22Rv1 (cell line): Measurements from ENCODE around the gene HAPLN1.

Source experiments
- ZFX ChIP-seq: fragments of 450-650 bp; IDR thresholded peaks from 2 replicates; pipeline ENCODE4 v1.6.1; 2017; ENCODE audit warnings: antibody characterized with exemption, borderline replicate concordance
- TF ChIP-seq, protein P1 (sequence below): fragments of 450-650 bp; IDR thresholded peaks from 2 replicates; pipeline ENCODE4 v1.5.1; 2017; ENCODE audit warnings: mild to moderate bottlenecking

DNA sequence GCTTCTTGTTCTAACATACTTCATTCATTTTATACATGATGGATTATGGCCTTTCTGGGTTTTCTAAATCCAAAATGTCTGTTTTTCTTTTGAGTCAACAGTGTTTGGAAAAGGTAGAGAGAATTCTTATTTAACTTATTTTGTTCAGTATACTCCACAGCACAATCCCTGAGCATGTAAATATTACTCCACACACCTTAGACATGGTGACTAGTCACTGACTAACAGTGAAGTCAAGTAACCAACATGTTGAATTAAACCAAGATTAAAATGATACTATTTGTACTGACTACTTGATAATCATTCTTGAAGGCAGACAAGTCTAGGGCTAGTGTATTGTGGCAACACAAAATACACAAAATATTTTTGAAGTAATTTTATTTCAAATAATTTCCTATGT, 55.0 kb downstream of the HAPLN1 start:
- TF ChIP-seq, protein P1, sequence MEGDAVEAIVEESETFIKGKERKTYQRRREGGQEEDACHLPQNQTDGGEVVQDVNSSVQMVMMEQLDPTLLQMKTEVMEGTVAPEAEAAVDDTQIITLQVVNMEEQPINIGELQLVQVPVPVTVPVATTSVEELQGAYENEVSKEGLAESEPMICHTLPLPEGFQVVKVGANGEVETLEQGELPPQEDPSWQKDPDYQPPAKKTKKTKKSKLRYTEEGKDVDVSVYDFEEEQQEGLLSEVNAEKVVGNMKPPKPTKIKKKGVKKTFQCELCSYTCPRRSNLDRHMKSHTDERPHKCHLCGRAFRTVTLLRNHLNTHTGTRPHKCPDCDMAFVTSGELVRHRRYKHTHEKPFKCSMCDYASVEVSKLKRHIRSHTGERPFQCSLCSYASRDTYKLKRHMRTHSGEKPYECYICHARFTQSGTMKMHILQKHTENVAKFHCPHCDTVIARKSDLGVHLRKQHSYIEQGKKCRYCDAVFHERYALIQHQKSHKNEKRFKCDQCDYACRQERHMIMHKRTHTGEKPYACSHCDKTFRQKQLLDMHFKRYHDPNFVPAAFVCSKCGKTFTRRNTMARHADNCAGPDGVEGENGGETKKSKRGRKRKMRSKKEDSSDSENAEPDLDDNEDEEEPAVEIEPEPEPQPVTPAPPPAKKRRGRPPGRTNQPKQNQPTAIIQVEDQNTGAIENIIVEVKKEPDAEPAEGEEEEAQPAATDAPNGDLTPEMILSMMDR = no peak
- no peak for TF ChIP-seq ZFX
